Testis (tissue), 3 donors: ENCODE measurements around the gene ARHGEF7. TPM values are rescaled to one million over a fixed set of nuclear protein-coding genes. Genes with fewer than 3 reads are reported as not detected.

Experiments used
- DNase-seq: peaks from one replicate; pipeline ENCODE4 v3.0.0-alpha.2; 2019
- H3K27ac ChIP-seq, 2 donors: fragments of 200-600 bp; sonication (generic); one replicate each; pipeline ENCODE4 v1.5.1; 2019
- H3K27me3 ChIP-seq: fragments of 200-600 bp; sonication (generic); one replicate; pipeline ENCODE4 v1.5.1; 2019
- H3K36me3 ChIP-seq: fragments of 200-600 bp; sonication (generic); one replicate; pipeline ENCODE4 v1.5.1; 2017; ENCODE audit warnings: low read depth; ENCODE audit errors: missing control alignments
- H3K4me1 ChIP-seq: fragments of 200-600 bp; sonication (generic); one replicate; pipeline ENCODE4 v1.5.1; 2019
- H3K4me3 ChIP-seq, 2 donors: fragments of 200-600 bp; sonication (generic); one replicate each; pipeline ENCODE4 v1.5.1; 2017 to 2019
- H3K9me3 ChIP-seq: fragments of 200-600 bp; sonication (generic); one replicate; pipeline ENCODE4 v1.5.1; 2017
- POLR2A ChIP-seq: fragments of 450-650 bp; IDR thresholded peaks from one replicate; pipeline ENCODE4 v1.6.1; 2017; ENCODE audit warnings: antibody characterized with exemption, mild to moderate bottlenecking, moderate library complexity
- WGBS, 2 donors: methylation state at CpG; one replicate each; pipeline ENCODE4 v1.1.5; 2018; 5-methylcytosine and 5-hydroxymethylcytosine counted together
- intact Hi-C: fragments of 100-400 bp; cut with DNase I; formaldehyde crosslinking; loops from one replicate; pipeline ENCODE4 v1.15.1; 2023; ENCODE audit warnings: low total_unique reads
- polyA plus RNA-seq: library from polyadenylated mRNA; stranded (reverse); fragments of 350-450 nt; fragmentation: Illumina TruSeq; extraction: RNeasy Lipid Tissue Mini Kit (QIAGEN cat#74804); gene quantifications from one replicate; pipeline ENCODE4 v1.2.3, GENCODE V29; 2014; ENCODE audit warnings: low read depth, low replicate concordance; ENCODE audit not compliant: insufficient read depth
- total RNA-seq, 2 donors: library from RNA; depleted of rRNA; stranded (reverse); fragments of >200 nt; gene quantifications; one replicate each; pipeline ENCODE4 v1.2.3, GENCODE V29; 2016
- TF ChIP-seq, protein P1 (sequence below), 3 experiments: fragments of 450-650 bp in 2 of 3; fragments of 200-600 bp in 1 of 3; sonication (generic) in 1 of 3; IDR thresholded peaks; one replicate each; pipeline ENCODE4 v1.5.1; 2016 to 2019; ENCODE audit warnings: antibody characterized with exemption in 3 of 3, mild to moderate bottlenecking in 2 of 3, moderate library complexity in 1 of 3

ARHGEF7 gene
- total and polyA plus RNA-seq, 3 donors from 2014 or later = 73.6 to 136 (median 118) TPM

GRCh38 chr13:111177081-111177711 lies 62.1 kb downstream of the ARHGEF7 start:
- H3K36me3 ChIP-seq = no peaks in the 10 kb centered on the region
- peaks cover 18% of the 10 kb centered on the region for H3K4me1 ChIP-seq
- peak overlapping the region; percentile 40 to 90 for H3K27ac ChIP-seq
- H3K27me3 ChIP-seq = no peaks in the 10 kb centered on the region
- 46 to 50% methylated on average over 13 to 14 of the region's 14 CpGs for WGBS, 2 donors
- no peaks in the 10 kb centered on the region for H3K9me3 ChIP-seq
- no peak overlapping the region for H3K4me3 ChIP-seq
- no peak for DNase-seq
- intact Hi-C loops = no loop called here
- TF ChIP-seq POLR2A = no peak
- TF ChIP-seq, protein P1, sequence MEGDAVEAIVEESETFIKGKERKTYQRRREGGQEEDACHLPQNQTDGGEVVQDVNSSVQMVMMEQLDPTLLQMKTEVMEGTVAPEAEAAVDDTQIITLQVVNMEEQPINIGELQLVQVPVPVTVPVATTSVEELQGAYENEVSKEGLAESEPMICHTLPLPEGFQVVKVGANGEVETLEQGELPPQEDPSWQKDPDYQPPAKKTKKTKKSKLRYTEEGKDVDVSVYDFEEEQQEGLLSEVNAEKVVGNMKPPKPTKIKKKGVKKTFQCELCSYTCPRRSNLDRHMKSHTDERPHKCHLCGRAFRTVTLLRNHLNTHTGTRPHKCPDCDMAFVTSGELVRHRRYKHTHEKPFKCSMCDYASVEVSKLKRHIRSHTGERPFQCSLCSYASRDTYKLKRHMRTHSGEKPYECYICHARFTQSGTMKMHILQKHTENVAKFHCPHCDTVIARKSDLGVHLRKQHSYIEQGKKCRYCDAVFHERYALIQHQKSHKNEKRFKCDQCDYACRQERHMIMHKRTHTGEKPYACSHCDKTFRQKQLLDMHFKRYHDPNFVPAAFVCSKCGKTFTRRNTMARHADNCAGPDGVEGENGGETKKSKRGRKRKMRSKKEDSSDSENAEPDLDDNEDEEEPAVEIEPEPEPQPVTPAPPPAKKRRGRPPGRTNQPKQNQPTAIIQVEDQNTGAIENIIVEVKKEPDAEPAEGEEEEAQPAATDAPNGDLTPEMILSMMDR (IDR thresholded peaks at IDR 0.05) = no peak

GRCh38 chr13:111177921-111178320 lies 62.8 kb downstream of the ARHGEF7 start:
- TF ChIP-seq, protein P1 (IDR thresholded peaks at IDR 0.05) = no peak
- no peak for TF ChIP-seq POLR2A
- peaks cover 18% of the 10 kb centered on the region for H3K4me1 ChIP-seq
- intact Hi-C loops = no loop called here

DNA sequence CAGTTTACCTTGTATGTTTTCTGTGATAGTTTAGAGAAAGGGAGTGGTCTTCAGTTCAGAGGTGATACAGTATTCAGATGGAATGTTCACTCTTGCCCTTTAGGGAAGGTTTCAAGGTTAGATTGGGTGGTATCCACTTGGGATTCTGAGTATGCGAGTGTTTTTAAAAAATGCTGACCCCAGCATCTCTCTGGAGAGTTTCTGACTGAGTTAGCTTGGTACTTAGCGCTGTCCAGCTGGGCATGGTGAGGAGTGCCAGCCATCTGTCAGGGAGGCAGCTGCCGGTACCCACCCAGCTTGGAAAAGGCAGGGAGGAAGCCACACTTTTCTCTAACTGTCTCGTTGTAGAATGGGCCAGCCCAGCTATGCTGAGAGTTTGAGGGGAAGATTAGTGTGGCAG lies 63.3 kb downstream of the ARHGEF7 start:
- no peak for TF ChIP-seq POLR2A
- TF ChIP-seq, protein P1 (IDR thresholded peaks at IDR 0.05) = no peak
- no peaks in the 10 kb centered on the region for H3K27me3 ChIP-seq
- peaks cover 18% of the 10 kb centered on the region for H3K4me1 ChIP-seq
- no peaks in the 10 kb centered on the region for H3K36me3 ChIP-seq
- WGBS, 2 donors = 55 to 81% methylated on average over 4 of the region's 4 CpGs
- intact Hi-C loops = no loop called here
- no peaks in the 10 kb centered on the region for H3K9me3 ChIP-seq
- H3K4me3 ChIP-seq = no peak overlapping the region
- no peak for DNase-seq
- H3K27ac ChIP-seq = peak overlapping the region; percentile 68 to 90

More at GRCh38 chr13:111177921-111178320, 62.8 kb downstream of the ARHGEF7 start:
- Histone ChIP-seq H3K36me3 (no peaks in the 10 kb centered on the region), H3K4me3 (no peak overlapping the region), H3K27ac (peak overlapping the region; percentile 68 to 90), H3K9me3 (no peaks in the 10 kb centered on the region), H3K27me3 (no peaks in the 10 kb centered on the region)
- 33 to 44% methylated on average over 6 of the region's 6 CpGs for WGBS, 2 donors
- no peak for DNase-seq

DNA sequence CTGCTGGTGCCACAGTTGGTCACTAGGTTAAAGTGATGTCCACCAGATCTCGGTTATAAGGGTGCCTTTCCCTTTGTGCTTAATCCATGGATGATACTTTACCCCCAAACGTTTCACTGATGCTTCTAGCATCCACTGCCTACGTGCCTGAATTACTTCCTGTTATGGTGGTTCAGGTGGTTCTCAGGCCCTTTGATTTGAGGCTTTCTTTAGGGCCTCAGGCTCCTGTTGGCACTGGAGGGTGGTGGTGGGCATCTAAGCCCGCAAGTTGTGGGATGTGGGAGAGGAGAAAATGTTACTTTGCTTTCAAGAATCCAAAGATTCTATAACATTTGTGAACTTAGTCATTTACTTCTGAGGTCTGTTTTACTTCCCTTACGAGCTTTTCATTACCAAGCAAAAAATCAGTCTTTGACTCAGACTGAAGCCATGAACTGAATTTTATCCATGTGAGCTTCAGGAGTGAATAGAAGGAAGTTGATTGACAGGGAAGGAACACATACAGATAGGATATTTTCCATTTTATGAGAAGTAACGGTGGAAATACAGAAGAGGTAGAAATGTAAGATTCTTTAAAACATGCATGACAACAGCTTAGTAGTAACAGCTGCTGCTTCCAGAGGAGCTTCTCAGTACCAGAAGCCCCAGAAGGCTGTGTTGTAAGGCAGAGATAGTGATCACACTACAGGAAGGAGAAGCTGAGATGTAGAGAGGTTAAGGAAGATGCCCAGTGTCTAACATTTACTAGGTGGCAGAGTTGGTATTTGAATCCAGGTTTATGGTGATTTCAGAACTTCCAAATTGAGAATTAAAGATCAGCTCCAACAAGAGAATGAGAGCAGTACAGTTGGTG lies 65.0 kb downstream of the ARHGEF7 start:
- DNase-seq = no peak
- H3K36me3 ChIP-seq = no peaks in the 10 kb centered on the region
- intact Hi-C loops = no loop called here
- H3K9me3 ChIP-seq = no peaks in the 10 kb centered on the region
- H3K4me3 ChIP-seq = no peak overlapping the region
- TF ChIP-seq, protein P1 (IDR thresholded peaks at IDR 0.05) = no peak
- TF ChIP-seq POLR2A = no peak
- peaks cover 30% of the 10 kb centered on the region for H3K4me1 ChIP-seq
- H3K27ac ChIP-seq = no peak overlapping the region
- no peaks in the 10 kb centered on the region for H3K27me3 ChIP-seq
- WGBS, 2 donors = 79 to 83% methylated on average over 6 of the region's 6 CpGs
